Measurements from ENCODE around the gene SMIM35. TPM values are rescaled to one million over a fixed set of nuclear protein-coding genes. Genes with fewer than 3 reads are reported as not detected.

The SMIM35 gene
- polyA plus RNA-seq, 1 of the 3 experiments (the other 2 are of a cell fraction) = not detected

DNA sequence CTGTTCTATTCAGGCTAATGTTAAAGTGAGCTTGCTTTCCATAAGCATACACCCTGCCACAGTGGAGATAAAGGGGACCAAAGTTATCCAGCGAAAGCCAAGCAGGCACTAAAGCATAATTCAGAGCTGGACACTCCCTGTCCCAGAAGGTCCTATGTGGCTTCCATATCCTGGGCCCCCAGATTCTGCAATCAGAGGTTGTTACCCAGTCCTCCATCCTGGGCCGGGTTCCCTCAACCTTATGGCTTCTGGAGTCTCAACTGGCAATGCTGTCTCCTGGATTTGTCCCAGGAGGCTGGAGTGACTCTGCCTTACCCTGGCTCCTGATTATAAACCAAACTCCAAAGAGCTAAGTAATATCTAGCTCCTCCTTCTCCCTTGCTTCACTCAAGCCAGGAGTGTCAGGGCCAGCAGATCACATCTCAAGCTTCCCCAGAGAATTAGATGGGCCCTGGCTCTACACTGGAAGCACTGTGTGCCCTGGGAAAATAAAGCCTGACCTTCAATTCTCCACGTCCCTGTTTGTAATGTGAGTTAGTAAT, 14.0 kb upstream of the SMIM35 start:
- Histone ChIP-seq H3K9me2 (no peaks in the 10 kb centered on the region), H3F3A (replicated peaks; ENCODE audit: insufficient read depth) (no peaks in the 10 kb centered on the region), H3K4me1 (ENCODE audit: control insufficient read depth in 1 of 2, insufficient read depth in 2 of 2, low read depth in 1 of 2, low read length in 1 of 2) (no peaks in the 10 kb centered on the region), H4K20me1 (ENCODE audit: insufficient read depth) (no peaks in the 10 kb centered on the region), H3K9ac (no peak overlapping the region), H3K9me3 (no peaks in the 10 kb centered on the region), H3K4me2 (no peak overlapping the region), H3K4me3 (ENCODE audit: low read depth in 2 of 2, low read length in 1 of 2) (no peak overlapping the region), H3K27me3 (ENCODE audit: insufficient read depth) (no peaks in the 10 kb centered on the region; the same call in 1 of the 2 replicates), H2AFZ (ENCODE audit: low read depth) (no peak overlapping the region), H3K27ac (ENCODE audit: low read depth in 2 of 2, low read length in 1 of 2) (no peak overlapping the region), H3K79me2 (ENCODE audit: insufficient read depth) (no peaks in the 10 kb centered on the region), H3K36me3 (replicated peaks in 1 of 2; ENCODE audit: control insufficient read depth in 1 of 2, insufficient read depth in 2 of 2, low read length in 1 of 2) (no peaks in the 10 kb centered on the region)
- DNase-seq = no peak
- CTCF ChIA-PET = interaction anchor here (1.0 kb wide), 1 partner anchor 142 kb away, joined by 4 read pairs; no protein-coding TSS in a partner anchor
- TF ChIP-seq TAF1 (IDR thresholded peaks at IDR 0.05; ENCODE audit: borderline replicate concordance, low read depth, low read length) (no peak), EP300 (IDR thresholded peaks at IDR 0.05; ENCODE audit: borderline replicate concordance in 1 of 2, low read depth in 1 of 2, low read length in 1 of 2) (no peak), RXRA (IDR thresholded peaks at IDR 0.05; ENCODE audit: borderline replicate concordance, low read depth) (no peak), TCF12 (IDR thresholded peaks at IDR 0.05) (no peak), TEAD4 (IDR thresholded peaks at IDR 0.05; ENCODE audit: borderline replicate concordance, insufficient read depth) (no peak), NFIC (IDR thresholded peaks at IDR 0.05; ENCODE audit: borderline replicate concordance) (no peak), FOXM1 (IDR thresholded peaks at IDR 0.05; ENCODE audit: low read depth) (no peak), RCOR1 (IDR thresholded peaks at IDR 0.05; ENCODE audit: low read length) (no peak), SIN3A (IDR thresholded peaks at IDR 0.05; ENCODE audit: borderline replicate concordance, low read depth, low read length) (no peak), FOSL2 (IDR thresholded peaks at IDR 0.05; ENCODE audit: borderline replicate concordance, low read depth) (no peak), GABPA (IDR thresholded peaks at IDR 0.05; ENCODE audit: low read depth) (no peak)
- TF ChIP-seq, protein P1, sequence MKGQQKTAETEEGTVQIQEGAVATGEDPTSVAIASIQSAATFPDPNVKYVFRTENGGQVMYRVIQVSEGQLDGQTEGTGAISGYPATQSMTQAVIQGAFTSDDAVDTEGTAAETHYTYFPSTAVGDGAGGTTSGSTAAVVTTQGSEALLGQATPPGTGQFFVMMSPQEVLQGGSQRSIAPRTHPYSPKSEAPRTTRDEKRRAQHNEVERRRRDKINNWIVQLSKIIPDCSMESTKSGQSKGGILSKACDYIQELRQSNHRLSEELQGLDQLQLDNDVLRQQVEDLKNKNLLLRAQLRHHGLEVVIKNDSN (IDR thresholded peaks at IDR 0.05; ENCODE audit: borderline replicate concordance, low read depth) = no peak
- TF ChIP-seq, protein P2, sequence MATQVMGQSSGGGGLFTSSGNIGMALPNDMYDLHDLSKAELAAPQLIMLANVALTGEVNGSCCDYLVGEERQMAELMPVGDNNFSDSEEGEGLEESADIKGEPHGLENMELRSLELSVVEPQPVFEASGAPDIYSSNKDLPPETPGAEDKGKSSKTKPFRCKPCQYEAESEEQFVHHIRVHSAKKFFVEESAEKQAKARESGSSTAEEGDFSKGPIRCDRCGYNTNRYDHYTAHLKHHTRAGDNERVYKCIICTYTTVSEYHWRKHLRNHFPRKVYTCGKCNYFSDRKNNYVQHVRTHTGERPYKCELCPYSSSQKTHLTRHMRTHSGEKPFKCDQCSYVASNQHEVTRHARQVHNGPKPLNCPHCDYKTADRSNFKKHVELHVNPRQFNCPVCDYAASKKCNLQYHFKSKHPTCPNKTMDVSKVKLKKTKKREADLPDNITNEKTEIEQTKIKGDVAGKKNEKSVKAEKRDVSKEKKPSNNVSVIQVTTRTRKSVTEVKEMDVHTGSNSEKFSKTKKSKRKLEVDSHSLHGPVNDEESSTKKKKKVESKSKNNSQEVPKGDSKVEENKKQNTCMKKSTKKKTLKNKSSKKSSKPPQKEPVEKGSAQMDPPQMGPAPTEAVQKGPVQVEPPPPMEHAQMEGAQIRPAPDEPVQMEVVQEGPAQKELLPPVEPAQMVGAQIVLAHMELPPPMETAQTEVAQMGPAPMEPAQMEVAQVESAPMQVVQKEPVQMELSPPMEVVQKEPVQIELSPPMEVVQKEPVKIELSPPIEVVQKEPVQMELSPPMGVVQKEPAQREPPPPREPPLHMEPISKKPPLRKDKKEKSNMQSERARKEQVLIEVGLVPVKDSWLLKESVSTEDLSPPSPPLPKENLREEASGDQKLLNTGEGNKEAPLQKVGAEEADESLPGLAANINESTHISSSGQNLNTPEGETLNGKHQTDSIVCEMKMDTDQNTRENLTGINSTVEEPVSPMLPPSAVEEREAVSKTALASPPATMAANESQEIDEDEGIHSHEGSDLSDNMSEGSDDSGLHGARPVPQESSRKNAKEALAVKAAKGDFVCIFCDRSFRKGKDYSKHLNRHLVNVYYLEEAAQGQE (IDR thresholded peaks at IDR 0.05; ENCODE audit: low read depth, low read length) = no peak
- TF ChIP-seq, protein P3, sequence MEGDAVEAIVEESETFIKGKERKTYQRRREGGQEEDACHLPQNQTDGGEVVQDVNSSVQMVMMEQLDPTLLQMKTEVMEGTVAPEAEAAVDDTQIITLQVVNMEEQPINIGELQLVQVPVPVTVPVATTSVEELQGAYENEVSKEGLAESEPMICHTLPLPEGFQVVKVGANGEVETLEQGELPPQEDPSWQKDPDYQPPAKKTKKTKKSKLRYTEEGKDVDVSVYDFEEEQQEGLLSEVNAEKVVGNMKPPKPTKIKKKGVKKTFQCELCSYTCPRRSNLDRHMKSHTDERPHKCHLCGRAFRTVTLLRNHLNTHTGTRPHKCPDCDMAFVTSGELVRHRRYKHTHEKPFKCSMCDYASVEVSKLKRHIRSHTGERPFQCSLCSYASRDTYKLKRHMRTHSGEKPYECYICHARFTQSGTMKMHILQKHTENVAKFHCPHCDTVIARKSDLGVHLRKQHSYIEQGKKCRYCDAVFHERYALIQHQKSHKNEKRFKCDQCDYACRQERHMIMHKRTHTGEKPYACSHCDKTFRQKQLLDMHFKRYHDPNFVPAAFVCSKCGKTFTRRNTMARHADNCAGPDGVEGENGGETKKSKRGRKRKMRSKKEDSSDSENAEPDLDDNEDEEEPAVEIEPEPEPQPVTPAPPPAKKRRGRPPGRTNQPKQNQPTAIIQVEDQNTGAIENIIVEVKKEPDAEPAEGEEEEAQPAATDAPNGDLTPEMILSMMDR (IDR thresholded peaks at IDR 0.05) = no peak
- POLR2A ChIA-PET = interaction anchor here (0.8 kb wide), 1 partner anchor 43 kb away, joined by 3 read pairs; no protein-coding TSS in a partner anchor
- WGBS (ENCODE audit: low lambda C conversion rate) = 11% methylated on average over 2 of the region's 3 CpGs

Data from SK-N-SH (cell line).